ENCODE data around the gene KRT31. TPM values are rescaled to one million over a fixed set of nuclear protein-coding genes. Genes with fewer than 3 reads are reported as not detected.

The KRT31 gene
- polyA plus RNA-seq, 1 of the 3 experiments (the other 2 are of a cell fraction) = 0.03 TPM

DNA sequence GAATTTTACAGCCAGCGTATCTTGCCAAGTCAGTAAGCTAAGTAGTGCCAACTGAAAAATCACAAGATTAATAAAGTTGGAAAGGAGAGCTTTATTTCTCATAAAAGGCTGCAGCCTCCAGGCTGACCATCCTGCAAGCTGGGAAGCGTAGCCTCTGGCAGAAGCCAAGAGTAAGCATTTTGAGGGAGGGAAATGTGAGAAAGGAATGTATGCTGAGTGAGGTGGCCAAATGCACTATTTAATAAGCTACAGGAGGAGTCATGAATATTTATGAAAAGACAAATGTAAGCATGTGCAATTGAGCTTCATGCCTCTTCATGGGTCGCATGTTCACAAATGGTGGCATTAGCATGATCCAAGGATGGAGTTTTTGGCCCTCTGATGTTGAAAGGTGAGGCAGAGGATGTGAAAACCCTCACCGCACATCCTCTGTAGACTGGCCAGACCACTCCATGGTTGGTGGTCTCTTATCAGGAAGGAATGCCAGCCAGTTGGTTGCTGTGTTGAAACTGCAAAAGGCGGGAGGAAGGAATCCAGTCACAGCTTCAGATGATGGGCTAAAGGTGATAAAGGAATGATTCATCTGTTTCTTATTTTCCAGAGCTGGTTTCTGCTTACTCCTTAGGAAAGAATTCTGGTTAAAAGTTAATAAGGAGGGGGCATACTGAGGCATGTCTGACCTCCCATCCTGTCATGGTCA lies 37.0 kb downstream of the KRT31 start:
- no peak overlapping the region for H2AFZ ChIP-seq (ENCODE audit: low read depth)
- H3K9ac ChIP-seq = no peak overlapping the region
- peaks cover 0 to 6% of the 10 kb centered on the region in 2 experiments; a peak in 1 of 4 replicates for H3K4me1 ChIP-seq (ENCODE audit: control insufficient read depth in 1 of 2, insufficient read depth in 2 of 2, low read depth in 1 of 2, low read length in 1 of 2)
- peak overlapping the region in 1 of 2 experiments; percentile 16; a peak in 2 of 4 replicates for H3K27ac ChIP-seq (ENCODE audit: low read depth in 2 of 2, low read length in 1 of 2)
- peak overlapping the region; percentile 34 for H3K4me2 ChIP-seq
- no peaks in the 10 kb centered on the region for H4K20me1 ChIP-seq (ENCODE audit: insufficient read depth)
- no peaks in the 10 kb centered on the region for H3K9me2 ChIP-seq
- ChIA-PET POLR2A (no interaction called here), CTCF (interaction anchor here (0.7 to 0.9 kb wide), 3 partner anchors 189 to 504 kb away, joined by 3 to 4 read pairs (median 3); no protein-coding TSS in a partner anchor)
- H3K36me3 ChIP-seq (replicated peaks in 1 of 2; ENCODE audit: control insufficient read depth in 1 of 2, insufficient read depth in 2 of 2, low read length in 1 of 2) = no peaks in the 10 kb centered on the region
- peaks cover 4% of the 10 kb centered on the region; the same call in 1 of the 2 replicates for H3K9me3 ChIP-seq
- no peak overlapping the region for H3K4me3 ChIP-seq (ENCODE audit: low read depth in 2 of 2, low read length in 1 of 2)
- H3F3A ChIP-seq (replicated peaks; ENCODE audit: insufficient read depth) = peaks cover 5% of the 10 kb centered on the region
- no peaks in the 10 kb centered on the region for H3K79me2 ChIP-seq (ENCODE audit: insufficient read depth)
- 36% methylated on average over 5 of the region's 5 CpGs for WGBS (ENCODE audit: low lambda C conversion rate)
- H3K27me3 ChIP-seq (ENCODE audit: insufficient read depth) = no peaks in the 10 kb centered on the region
- no peak for DNase-seq
- TF ChIP-seq, protein P1, sequence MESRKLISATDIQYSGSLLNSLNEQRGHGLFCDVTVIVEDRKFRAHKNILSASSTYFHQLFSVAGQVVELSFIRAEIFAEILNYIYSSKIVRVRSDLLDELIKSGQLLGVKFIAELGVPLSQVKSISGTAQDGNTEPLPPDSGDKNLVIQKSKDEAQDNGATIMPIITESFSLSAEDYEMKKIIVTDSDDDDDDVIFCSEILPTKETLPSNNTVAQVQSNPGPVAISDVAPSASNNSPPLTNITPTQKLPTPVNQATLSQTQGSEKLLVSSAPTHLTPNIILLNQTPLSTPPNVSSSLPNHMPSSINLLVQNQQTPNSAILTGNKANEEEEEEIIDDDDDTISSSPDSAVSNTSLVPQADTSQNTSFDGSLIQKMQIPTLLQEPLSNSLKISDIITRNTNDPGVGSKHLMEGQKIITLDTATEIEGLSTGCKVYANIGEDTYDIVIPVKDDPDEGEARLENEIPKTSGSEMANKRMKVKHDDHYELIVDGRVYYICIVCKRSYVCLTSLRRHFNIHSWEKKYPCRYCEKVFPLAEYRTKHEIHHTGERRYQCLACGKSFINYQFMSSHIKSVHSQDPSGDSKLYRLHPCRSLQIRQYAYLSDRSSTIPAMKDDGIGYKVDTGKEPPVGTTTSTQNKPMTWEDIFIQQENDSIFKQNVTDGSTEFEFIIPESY (IDR thresholded peaks at IDR 0.05; ENCODE audit: borderline replicate concordance, low read depth) = no peak
- TF ChIP-seq USF2 (IDR thresholded peaks at IDR 0.05; ENCODE audit: borderline replicate concordance, low read depth, low read length) (no peak), ELF1 (IDR thresholded peaks at IDR 0.05) (no peak), NRF1 (IDR thresholded peaks at IDR 0.05; ENCODE audit: low read depth, low read length) (no peak), RFX5 (IDR thresholded peaks at IDR 0.05; ENCODE audit: low read length) (no peak), EZH2phosphoT487 (IDR thresholded peaks at IDR 0.05; ENCODE audit: borderline replicate concordance, low read depth) (no peak), FOXM1 (IDR thresholded peaks at IDR 0.05; ENCODE audit: low read depth) (no peak), RXRA (IDR thresholded peaks at IDR 0.05; ENCODE audit: borderline replicate concordance, low read depth) (peak; percentile 23; the same call in 1 of the 2 replicates), RCOR1 (IDR thresholded peaks at IDR 0.05; ENCODE audit: low read length) (no peak), TEAD4 (IDR thresholded peaks at IDR 0.05; ENCODE audit: borderline replicate concordance, insufficient read depth) (0 out of 2 replicates have a peak, but pooled peaks have one; percentile 24), MEF2A (IDR thresholded peaks at IDR 0.05; ENCODE audit: borderline replicate concordance, low read depth) (no peak), GABPA (IDR thresholded peaks at IDR 0.05; ENCODE audit: low read depth) (no peak), NFIC (IDR thresholded peaks at IDR 0.05; ENCODE audit: borderline replicate concordance) (peak; percentile 43; the same call in 1 of the 2 replicates), CHD2 (IDR thresholded peaks at IDR 0.05; ENCODE audit: low read length, partially characterized antibody) (no peak), POLR2AphosphoS5 (IDR thresholded peaks at IDR 0.05; ENCODE audit: low read depth, low read length) (no peak), YY1 (IDR thresholded peaks at IDR 0.05; ENCODE audit: low read depth) (no peak), MAX (IDR thresholded peaks at IDR 0.05; ENCODE audit: low read depth) (0 out of 2 replicates have a peak, but pooled peaks have one; percentile 29), GATA2 (CRISPR knock-in tag; IDR thresholded peaks at IDR 0.05) (no peak), PBX3 (IDR thresholded peaks at IDR 0.05) (peak; percentile 68)
- TF ChIP-seq, protein P2, sequence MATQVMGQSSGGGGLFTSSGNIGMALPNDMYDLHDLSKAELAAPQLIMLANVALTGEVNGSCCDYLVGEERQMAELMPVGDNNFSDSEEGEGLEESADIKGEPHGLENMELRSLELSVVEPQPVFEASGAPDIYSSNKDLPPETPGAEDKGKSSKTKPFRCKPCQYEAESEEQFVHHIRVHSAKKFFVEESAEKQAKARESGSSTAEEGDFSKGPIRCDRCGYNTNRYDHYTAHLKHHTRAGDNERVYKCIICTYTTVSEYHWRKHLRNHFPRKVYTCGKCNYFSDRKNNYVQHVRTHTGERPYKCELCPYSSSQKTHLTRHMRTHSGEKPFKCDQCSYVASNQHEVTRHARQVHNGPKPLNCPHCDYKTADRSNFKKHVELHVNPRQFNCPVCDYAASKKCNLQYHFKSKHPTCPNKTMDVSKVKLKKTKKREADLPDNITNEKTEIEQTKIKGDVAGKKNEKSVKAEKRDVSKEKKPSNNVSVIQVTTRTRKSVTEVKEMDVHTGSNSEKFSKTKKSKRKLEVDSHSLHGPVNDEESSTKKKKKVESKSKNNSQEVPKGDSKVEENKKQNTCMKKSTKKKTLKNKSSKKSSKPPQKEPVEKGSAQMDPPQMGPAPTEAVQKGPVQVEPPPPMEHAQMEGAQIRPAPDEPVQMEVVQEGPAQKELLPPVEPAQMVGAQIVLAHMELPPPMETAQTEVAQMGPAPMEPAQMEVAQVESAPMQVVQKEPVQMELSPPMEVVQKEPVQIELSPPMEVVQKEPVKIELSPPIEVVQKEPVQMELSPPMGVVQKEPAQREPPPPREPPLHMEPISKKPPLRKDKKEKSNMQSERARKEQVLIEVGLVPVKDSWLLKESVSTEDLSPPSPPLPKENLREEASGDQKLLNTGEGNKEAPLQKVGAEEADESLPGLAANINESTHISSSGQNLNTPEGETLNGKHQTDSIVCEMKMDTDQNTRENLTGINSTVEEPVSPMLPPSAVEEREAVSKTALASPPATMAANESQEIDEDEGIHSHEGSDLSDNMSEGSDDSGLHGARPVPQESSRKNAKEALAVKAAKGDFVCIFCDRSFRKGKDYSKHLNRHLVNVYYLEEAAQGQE (IDR thresholded peaks at IDR 0.05; ENCODE audit: low read depth, low read length) = no peak
- TF ChIP-seq, protein P3, sequence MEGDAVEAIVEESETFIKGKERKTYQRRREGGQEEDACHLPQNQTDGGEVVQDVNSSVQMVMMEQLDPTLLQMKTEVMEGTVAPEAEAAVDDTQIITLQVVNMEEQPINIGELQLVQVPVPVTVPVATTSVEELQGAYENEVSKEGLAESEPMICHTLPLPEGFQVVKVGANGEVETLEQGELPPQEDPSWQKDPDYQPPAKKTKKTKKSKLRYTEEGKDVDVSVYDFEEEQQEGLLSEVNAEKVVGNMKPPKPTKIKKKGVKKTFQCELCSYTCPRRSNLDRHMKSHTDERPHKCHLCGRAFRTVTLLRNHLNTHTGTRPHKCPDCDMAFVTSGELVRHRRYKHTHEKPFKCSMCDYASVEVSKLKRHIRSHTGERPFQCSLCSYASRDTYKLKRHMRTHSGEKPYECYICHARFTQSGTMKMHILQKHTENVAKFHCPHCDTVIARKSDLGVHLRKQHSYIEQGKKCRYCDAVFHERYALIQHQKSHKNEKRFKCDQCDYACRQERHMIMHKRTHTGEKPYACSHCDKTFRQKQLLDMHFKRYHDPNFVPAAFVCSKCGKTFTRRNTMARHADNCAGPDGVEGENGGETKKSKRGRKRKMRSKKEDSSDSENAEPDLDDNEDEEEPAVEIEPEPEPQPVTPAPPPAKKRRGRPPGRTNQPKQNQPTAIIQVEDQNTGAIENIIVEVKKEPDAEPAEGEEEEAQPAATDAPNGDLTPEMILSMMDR (IDR thresholded peaks at IDR 0.05) = no peak
- TF ChIP-seq, protein P4, sequence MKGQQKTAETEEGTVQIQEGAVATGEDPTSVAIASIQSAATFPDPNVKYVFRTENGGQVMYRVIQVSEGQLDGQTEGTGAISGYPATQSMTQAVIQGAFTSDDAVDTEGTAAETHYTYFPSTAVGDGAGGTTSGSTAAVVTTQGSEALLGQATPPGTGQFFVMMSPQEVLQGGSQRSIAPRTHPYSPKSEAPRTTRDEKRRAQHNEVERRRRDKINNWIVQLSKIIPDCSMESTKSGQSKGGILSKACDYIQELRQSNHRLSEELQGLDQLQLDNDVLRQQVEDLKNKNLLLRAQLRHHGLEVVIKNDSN (IDR thresholded peaks at IDR 0.05; ENCODE audit: borderline replicate concordance, low read depth) = no peak
